A673 (cell line): ENCODE data around the gene L1TD1.

Experiments used
- CTCF ChIP-seq: fragments of 300-800, 200-600 bp; sonication (generic); conservative IDR thresholded peaks from 2 replicates; pipeline ENCODE4 v1.5.1; 2017; ENCODE audit warnings: low read depth, mild to moderate bottlenecking, antibody characterized with exemption, low read length, moderate library complexity, mixed read lengths
- EZH2 ChIP-seq: fragments of 200-600 bp; sonication (generic); IDR thresholded peaks from 2 replicates; pipeline ENCODE4 v1.6.1; 2017; ENCODE audit warnings: borderline replicate concordance, low read depth, mild to moderate bottlenecking, mixed read lengths, antibody characterized with exemption, low read length; ENCODE audit not compliant: poor library complexity, severe bottlenecking

GRCh38 chr1:62196086-62196690, 1.5 kb downstream of the L1TD1 start:
- TF ChIP-seq CTCF (no peak), EZH2 (no peak)
